HepG2 (cell line): ENCODE measurements around the gene IWS1. TPM values are rescaled to one million over a fixed set of nuclear protein-coding genes. Genes with fewer than 3 reads are reported as not detected.

ENCODE experiments used
- CREB1 ChIP-seq, 2 experiments: fragments of 450-650 bp in 1 of 2; IDR thresholded peaks; 2 replicates each; pipeline ENCODE4 v1.6.1; 2016 to 2017; ENCODE audit warnings: control low read depth in 1 of 2, mild to moderate bottlenecking in 1 of 2, missing compliant biosample characterization in 1 of 2, missing genetic modification characterization in 1 of 2
- CSRNP2 ChIP-seq: sonication (generic); formaldehyde crosslinking; conservative IDR thresholded peaks from 2 replicates; pipeline ENCODE4 v1.8.0; 2022; ENCODE audit warnings: low read depth, missing genetic modification reagents
- ERF ChIP-seq: IDR thresholded peaks from 2 replicates; pipeline ENCODE4 v1.6.1; 2018; ENCODE audit warnings: missing biosample characterization, missing genetic modification reagents
- FOXA1 ChIP-seq, 2 experiments: fragments of 450-650 bp in 1 of 2; sonication (generic) in 1 of 2; formaldehyde crosslinking in 1 of 2; IDR thresholded peaks; 2 replicates each; pipeline versions ENCODE4 v1.4.0 to v1.6.1; 2016 to 2020; ENCODE audit warnings: missing genetic modification reagents in 1 of 2
- GATA4 ChIP-seq: sonication (generic); IDR thresholded peaks from 2 replicates; pipeline ENCODE4 v1.6.1; 2016; ENCODE audit warnings: antibody characterized with exemption, low read depth, borderline replicate concordance
- GFI1 ChIP-seq: sonication (generic); formaldehyde crosslinking; IDR thresholded peaks from 2 replicates; pipeline ENCODE4 v1.5.0; 2020; ENCODE audit warnings: missing genetic modification reagents, mild to moderate bottlenecking, borderline replicate concordance
- ISX ChIP-seq: sonication (generic); formaldehyde crosslinking; conservative IDR thresholded peaks from 2 replicates; pipeline ENCODE4 v1.5.0; 2020; ENCODE audit warnings: missing genetic modification reagents
- KDM5A ChIP-seq: fragments of 200-600 bp; sonication (generic); IDR thresholded peaks from 2 replicates; pipeline ENCODE4 v1.7.0; 2018; ENCODE audit warnings: antibody characterized with exemption, mild to moderate bottlenecking, low read length, borderline replicate concordance
- MEIS1 ChIP-seq: sonication (generic); formaldehyde crosslinking; IDR thresholded peaks from 2 replicates; pipeline ENCODE4 v1.9.0; 2021; ENCODE audit warnings: mild to moderate bottlenecking, missing genetic modification reagents, moderate library complexity, borderline replicate concordance
- NFATC3 ChIP-seq: sonication (generic); formaldehyde crosslinking; IDR thresholded peaks from 2 replicates; pipeline ENCODE4 v1.5.1; 2020; ENCODE audit warnings: mild to moderate bottlenecking, missing genetic modification reagents
- NFKB2 ChIP-seq: sonication (generic); formaldehyde crosslinking; IDR thresholded peaks from 2 replicates; pipeline ENCODE4 v1.4.0; 2020; ENCODE audit warnings: missing genetic modification reagents, borderline replicate concordance
- PLRG1 ChIP-seq: fragments of 450-650 bp; conservative IDR thresholded peaks from 2 replicates; pipeline ENCODE4 v1.6.1; 2016
- TBL1XR1 ChIP-seq: fragments of 150-350 bp; IDR thresholded peaks from 2 replicates; pipeline ENCODE4 v1.6.1; 2014; ENCODE audit warnings: borderline replicate concordance, low read length; ENCODE audit not compliant: partially characterized antibody
- ZNF124 ChIP-seq: sonication (generic); formaldehyde crosslinking; IDR thresholded peaks from 2 replicates; pipeline ENCODE4 v1.4.0; 2020; ENCODE audit warnings: missing genetic modification reagents
- ZNF468 ChIP-seq: sonication (generic); formaldehyde crosslinking; IDR thresholded peaks from 2 replicates; pipeline ENCODE4 v1.8.0; 2022; ENCODE audit warnings: mild to moderate bottlenecking, moderate library complexity, missing genetic modification reagents
- ZNF644 ChIP-seq: IDR thresholded peaks from 2 replicates; pipeline ENCODE4 v1.6.1; 2016; ENCODE audit warnings: low read depth
- ZNF75D ChIP-seq: sonication (generic); formaldehyde crosslinking; IDR thresholded peaks from 2 replicates; pipeline ENCODE4 v1.8.1; 2023; ENCODE audit warnings: missing genetic modification reagents, mild to moderate bottlenecking, borderline replicate concordance
- ZNF773 ChIP-seq: sonication (generic); formaldehyde crosslinking; IDR thresholded peaks from 2 replicates; pipeline ENCODE4 v1.4.0; 2020; ENCODE audit warnings: missing genetic modification reagents, borderline replicate concordance
- ZNF788 ChIP-seq: sonication (generic); formaldehyde crosslinking; IDR thresholded peaks from 2 replicates; pipeline ENCODE4 v1.5.0; 2020; ENCODE audit warnings: mild to moderate bottlenecking, missing genetic modification reagents, borderline replicate concordance
- polyA plus RNA-seq, 8 experiments: library from polyadenylated mRNA; depleted of rRNA in 3 of 8; stranded (reverse) in 7 of 8; unstranded in 1 of 8; fragments of >200 nt; fragmentation: Illumina TruSeq in 4 of 8; extraction: Trizol in 4 of 8; gene quantifications; 2 replicates each; pipeline versions ENCODE4 v1.2.1 to v1.2.3, GENCODE V29; 2011 to 2016; ENCODE audit warnings: low read depth in 4 of 8, missing spikeins in 1 of 8, mixed read lengths in 1 of 8; ENCODE audit not compliant: insufficient read depth in 1 of 8
- total RNA-seq, 5 experiments: library from RNA; depleted of rRNA; stranded (reverse); fragments of >200 nt; fragmentation: Illumina TruSeq; extraction: Trizol; gene quantifications; 2 replicates each; pipeline ENCODE4 v1.2.3, GENCODE V29; 2016; ENCODE audit warnings: low read depth in 1 of 5
- TF ChIP-seq, protein P1 (sequence below): sonication (generic); formaldehyde crosslinking; IDR thresholded peaks from 2 replicates; pipeline ENCODE4 v1.4.0; 2020; ENCODE audit warnings: missing genetic modification reagents
- TF ChIP-seq, protein P2 (sequence below): sonication (generic); formaldehyde crosslinking; IDR thresholded peaks from 2 replicates; pipeline ENCODE4 v1.4.0; 2020; ENCODE audit warnings: missing genetic modification reagents; ENCODE audit errors: not compliant biosample characterization
- TF ChIP-seq, protein P3 (sequence below): sonication (generic); formaldehyde crosslinking; IDR thresholded peaks from 2 replicates; pipeline ENCODE4 v1.4.0; 2020; ENCODE audit warnings: missing genetic modification reagents, borderline replicate concordance
- TF ChIP-seq, protein P4 (sequence below): IDR thresholded peaks from 2 replicates; pipeline ENCODE4 v1.6.1; 2016; ENCODE audit warnings: mild to moderate bottlenecking, missing biosample characterization, missing genetic modification reagents

IWS1 gene
- total and polyA plus RNA-seq, 2 of the 13 experiments (the other 11 are each of a cell fraction or from before 2014, with no cell fraction given) = 28.9 to 62.3 TPM

- TF ChIP-seq ZNF773 (0 out of 2 replicates have a peak, but pooled peaks have one; percentile 21), NFATC3 (no peak), ZNF75D (CRISPR knock-in tag) (no peak), ISX (CRISPR knock-in tag) (no peak), ZNF644 (CRISPR knock-in tag) (no peak), GFI1 (CRISPR knock-in tag) (no peak; the same call in 1 of the 2 replicates), ZNF468 (CRISPR knock-in tag) (no peak), ERF (CRISPR knock-in tag) (peak; percentile 62; the same call in 1 of the 2 replicates), CREB1 (IDR thresholded peaks at IDR 0.05) (peak; percentile 86), CREB1 (CRISPR knock-in tag; IDR thresholded peaks at IDR 0.05) (peak; percentile 97), ZNF124 (CRISPR knock-in tag) (no peak), MEIS1 (CRISPR knock-in tag) (peak; percentile 71; the same call in 1 of the 2 replicates), NFKB2 (CRISPR knock-in tag) (no peak; the same call in 1 of the 2 replicates), TBL1XR1 (no peak), FOXA1 (IDR thresholded peaks at IDR 0.05) (no peak), FOXA1 (CRISPR knock-in tag; IDR thresholded peaks at IDR 0.05) (no peak), ZNF788 (CRISPR knock-in tag) (peak; percentile 14; the same call in 1 of the 2 replicates), GATA4 (0 out of 2 replicates have a peak, but pooled peaks have one; percentile 19), KDM5A (peak; percentile 41), PLRG1 (no peak), CSRNP2 (CRISPR knock-in tag) (no peak)
- TF ChIP-seq, protein P1, sequence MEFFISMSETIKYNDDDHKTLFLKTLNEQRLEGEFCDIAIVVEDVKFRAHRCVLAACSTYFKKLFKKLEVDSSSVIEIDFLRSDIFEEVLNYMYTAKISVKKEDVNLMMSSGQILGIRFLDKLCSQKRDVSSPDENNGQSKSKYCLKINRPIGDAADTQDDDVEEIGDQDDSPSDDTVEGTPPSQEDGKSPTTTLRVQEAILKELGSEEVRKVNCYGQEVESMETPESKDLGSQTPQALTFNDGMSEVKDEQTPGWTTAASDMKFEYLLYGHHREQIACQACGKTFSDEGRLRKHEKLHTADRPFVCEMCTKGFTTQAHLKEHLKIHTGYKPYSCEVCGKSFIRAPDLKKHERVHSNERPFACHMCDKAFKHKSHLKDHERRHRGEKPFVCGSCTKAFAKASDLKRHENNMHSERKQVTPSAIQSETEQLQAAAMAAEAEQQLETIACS (CRISPR knock-in tag) = peak; percentile 33; the same call in 1 of the 2 replicates
- TF ChIP-seq, protein P2, sequence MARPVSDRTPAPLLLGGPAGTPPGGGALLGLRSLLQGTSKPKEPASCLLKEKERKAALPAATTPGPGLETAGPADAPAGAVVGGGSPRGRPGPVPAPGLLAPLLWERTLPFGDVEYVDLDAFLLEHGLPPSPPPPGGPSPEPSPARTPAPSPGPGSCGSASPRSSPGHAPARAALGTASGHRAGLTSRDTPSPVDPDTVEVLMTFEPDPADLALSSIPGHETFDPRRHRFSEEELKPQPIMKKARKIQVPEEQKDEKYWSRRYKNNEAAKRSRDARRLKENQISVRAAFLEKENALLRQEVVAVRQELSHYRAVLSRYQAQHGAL (CRISPR knock-in tag) = no peak
- TF ChIP-seq, protein P3, sequence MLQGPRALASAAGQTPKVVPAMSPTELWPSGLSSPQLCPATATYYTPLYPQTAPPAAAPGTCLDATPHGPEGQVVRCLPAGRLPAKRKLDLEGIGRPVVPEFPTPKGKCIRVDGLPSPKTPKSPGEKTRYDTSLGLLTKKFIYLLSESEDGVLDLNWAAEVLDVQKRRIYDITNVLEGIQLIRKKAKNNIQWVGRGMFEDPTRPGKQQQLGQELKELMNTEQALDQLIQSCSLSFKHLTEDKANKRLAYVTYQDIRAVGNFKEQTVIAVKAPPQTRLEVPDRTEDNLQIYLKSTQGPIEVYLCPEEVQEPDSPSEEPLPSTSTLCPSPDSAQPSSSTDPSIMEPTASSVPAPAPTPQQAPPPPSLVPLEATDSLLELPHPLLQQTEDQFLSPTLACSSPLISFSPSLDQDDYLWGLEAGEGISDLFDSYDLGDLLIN = peak; percentile 93; the same call in 1 of the 2 replicates
- TF ChIP-seq, protein P4, sequence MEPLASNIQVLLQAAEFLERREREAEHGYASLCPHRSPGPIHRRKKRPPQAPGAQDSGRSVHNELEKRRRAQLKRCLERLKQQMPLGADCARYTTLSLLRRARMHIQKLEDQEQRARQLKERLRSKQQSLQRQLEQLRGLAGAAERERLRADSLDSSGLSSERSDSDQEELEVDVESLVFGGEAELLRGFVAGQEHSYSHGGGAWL (CRISPR knock-in tag) = peak; percentile 74; the same call in 1 of the 2 replicates
Observed at GRCh38 chr2:127526132-127527000, at the start of gene IWS1 (continued).
